Measurements from ENCODE around the gene SLC35B2. TPM values are rescaled to one million over a fixed set of nuclear protein-coding genes. Genes with fewer than 3 reads are reported as not detected.

The SLC35B2 gene
- total and polyA plus RNA-seq, 2 experiments from 2014 or later: 14.0 to 30.9 TPM

GRCh38 chr6:44262467-44263353 is 5.4 kb upstream of the SLC35B2 start (continued):
- TF ChIP-seq, protein P1, sequence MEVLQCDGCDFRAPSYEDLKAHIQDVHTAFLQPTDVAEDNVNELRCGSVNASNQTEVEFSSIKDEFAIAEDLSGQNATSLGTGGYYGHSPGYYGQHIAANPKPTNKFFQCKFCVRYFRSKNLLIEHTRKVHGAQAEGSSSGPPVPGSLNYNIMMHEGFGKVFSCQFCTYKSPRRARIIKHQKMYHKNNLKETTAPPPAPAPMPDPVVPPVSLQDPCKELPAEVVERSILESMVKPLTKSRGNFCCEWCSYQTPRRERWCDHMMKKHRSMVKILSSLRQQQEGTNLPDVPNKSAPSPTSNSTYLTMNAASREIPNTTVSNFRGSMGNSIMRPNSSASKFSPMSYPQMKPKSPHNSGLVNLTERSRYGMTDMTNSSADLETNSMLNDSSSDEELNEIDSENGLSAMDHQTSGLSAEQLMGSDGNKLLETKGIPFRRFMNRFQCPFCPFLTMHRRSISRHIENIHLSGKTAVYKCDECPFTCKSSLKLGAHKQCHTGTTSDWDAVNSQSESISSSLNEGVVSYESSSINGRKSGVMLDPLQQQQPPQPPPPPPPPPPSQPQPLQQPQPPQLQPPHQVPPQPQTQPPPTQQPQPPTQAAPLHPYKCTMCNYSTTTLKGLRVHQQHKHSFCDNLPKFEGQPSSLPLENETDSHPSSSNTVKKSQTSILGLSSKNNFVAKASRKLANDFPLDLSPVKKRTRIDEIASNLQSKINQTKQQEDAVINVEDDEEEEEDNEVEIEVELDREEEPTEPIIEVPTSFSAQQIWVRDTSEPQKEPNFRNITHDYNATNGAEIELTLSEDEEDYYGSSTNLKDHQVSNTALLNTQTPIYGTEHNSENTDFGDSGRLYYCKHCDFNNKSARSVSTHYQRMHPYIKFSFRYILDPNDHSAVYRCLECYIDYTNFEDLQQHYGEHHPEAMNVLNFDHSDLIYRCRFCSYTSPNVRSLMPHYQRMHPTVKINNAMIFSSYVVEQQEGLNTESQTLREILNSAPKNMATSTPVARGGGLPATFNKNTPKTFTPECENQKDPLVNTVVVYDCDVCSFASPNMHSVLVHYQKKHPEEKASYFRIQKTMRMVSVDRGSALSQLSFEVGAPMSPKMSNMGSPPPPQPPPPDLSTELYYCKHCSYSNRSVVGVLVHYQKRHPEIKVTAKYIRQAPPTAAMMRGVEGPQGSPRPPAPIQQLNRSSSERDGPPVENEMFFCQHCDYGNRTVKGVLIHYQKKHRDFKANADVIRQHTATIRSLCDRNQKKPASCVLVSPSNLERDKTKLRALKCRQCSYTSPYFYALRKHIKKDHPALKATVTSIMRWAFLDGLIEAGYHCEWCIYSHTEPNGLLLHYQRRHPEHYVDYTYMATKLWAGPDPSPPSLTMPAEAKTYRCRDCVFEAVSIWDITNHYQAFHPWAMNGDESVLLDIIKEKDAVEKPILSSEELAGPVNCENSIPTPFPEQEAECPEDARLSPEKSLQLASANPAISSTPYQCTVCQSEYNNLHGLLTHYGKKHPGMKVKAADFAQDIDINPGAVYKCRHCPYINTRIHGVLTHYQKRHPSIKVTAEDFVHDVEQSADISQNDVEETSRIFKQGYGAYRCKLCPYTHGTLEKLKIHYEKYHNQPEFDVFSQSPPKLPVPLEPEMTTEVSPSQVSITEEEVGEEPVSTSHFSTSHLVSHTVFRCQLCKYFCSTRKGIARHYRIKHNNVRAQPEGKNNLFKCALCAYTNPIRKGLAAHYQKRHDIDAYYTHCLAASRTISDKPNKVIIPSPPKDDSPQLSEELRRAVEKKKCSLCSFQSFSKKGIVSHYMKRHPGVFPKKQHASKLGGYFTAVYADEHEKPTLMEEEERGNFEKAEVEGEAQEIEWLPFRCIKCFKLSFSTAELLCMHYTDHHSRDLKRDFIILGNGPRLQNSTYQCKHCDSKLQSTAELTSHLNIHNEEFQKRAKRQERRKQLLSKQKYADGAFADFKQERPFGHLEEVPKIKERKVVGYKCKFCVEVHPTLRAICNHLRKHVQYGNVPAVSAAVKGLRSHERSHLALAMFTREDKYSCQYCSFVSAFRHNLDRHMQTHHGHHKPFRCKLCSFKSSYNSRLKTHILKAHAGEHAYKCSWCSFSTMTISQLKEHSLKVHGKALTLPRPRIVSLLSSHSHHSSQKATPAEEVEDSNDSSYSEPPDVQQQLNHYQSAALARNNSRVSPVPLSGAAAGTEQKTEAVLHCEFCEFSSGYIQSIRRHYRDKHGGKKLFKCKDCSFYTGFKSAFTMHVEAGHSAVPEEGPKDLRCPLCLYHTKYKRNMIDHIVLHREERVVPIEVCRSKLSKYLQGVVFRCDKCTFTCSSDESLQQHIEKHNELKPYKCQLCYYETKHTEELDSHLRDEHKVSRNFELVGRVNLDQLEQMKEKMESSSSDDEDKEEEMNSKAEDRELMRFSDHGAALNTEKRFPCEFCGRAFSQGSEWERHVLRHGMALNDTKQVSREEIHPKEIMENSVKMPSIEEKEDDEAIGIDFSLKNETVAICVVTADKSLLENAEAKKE (CRISPR knock-in tag; IDR thresholded peaks at IDR 0.05): no peak
- TF ChIP-seq JUNB (IDR thresholded peaks at IDR 0.05; ENCODE audit: unreplicated experiment) (no peak), CTCF (conservative IDR thresholded peaks at IDR 0.05; ENCODE audit: low read depth in 2 of 2) (no peak), EZH2phosphoT487 (IDR thresholded peaks at IDR 0.05; ENCODE audit: unreplicated experiment) (no peak), REST (IDR thresholded peaks at IDR 0.05; ENCODE audit: unreplicated experiment) (no peak), CREB1 (CRISPR knock-in tag; IDR thresholded peaks at IDR 0.05; ENCODE audit: low read depth) (no peak), POLR2AphosphoS5 (IDR thresholded peaks at IDR 0.05; ENCODE audit: low read depth) (no peak), STAT1 (IDR thresholded peaks at IDR 0.05; ENCODE audit: unreplicated experiment) (no peak), ZNF114 (CRISPR knock-in tag; IDR thresholded peaks at IDR 0.05) (no peak)

Measured in GM23338 (cell line).